K562 (cell line): ENCODE data around the gene MSRB2. TPM values are rescaled to one million over a fixed set of nuclear protein-coding genes. Genes with fewer than 3 reads are reported as not detected.

Source experiments
- ATAC-seq: fragments of 200-7000 bp; cut with Tn5 transposase; 3 replicates; pipeline ENCODE4 v1.9.1; 2020; ENCODE audit warnings: moderate library complexity
- BruUV-seq: library from RNA; stranded (reverse); fragments of 400-500 nt; replicated peaks from 2 replicates; lab custom pipeline; 2021; lab: Mats Ljungman, UMichigan
- CTCF ChIA-PET: fragments of 300-600 bp; formaldehyde crosslinking; extraction: SDS; loops from one replicate; lab custom pipeline; 2021; ENCODE audit warnings: low intra/inter-chr PET ratio; lab: Yijun Ruan, JAX
- POLR2A ChIA-PET: fragments of 300-600, 350-650 bp; sonication (Branson Sonifier 250); formaldehyde crosslinking; extraction: SDS; loops from one replicate; lab custom pipeline; 2021; ENCODE audit warnings: antibody characterized with exemption, inconsistent platforms; lab: Yijun Ruan, JAX
- DNase-seq, 4 experiments: peaks; one replicate each; pipeline versions ENCODE4 v3.0.0 to v3.0.0-alpha.2; 2011 to 2018; ENCODE audit warnings: low spot score in 3 of 4, mixed read lengths in 3 of 4; ENCODE audit errors: extremely low read depth in 1 of 4
- FAIRE-seq: peaks from 2 replicates; lab custom pipeline; 2011; peaks lifted over from hg19 to GRCh38; lab: Jason Lieb, UNC
- H2AFZ ChIP-seq: 2 replicates; pipeline ENCODE4 v1.6.0; 2011; ENCODE audit warnings: low read depth, low read length, control low read depth, inconsistent platforms
- H3K27ac ChIP-seq: fragments of 200-600 bp; 3 replicates; pipeline ENCODE4 v1.8.0; 2011; ENCODE audit warnings: low read depth, mild to moderate bottlenecking, control low read depth, inconsistent platforms, low read length, moderate library complexity, mixed read lengths; ENCODE audit errors: extremely low read depth
- H3K27me3 ChIP-seq, 2 experiments: fragments of 300-600 bp in 1 of 2; 2 replicates in 1 of 2; 3 replicates in 1 of 2; pipeline versions ENCODE4 v1.6.0 to v1.8.0; 2011; ENCODE audit warnings: inconsistent platforms in 2 of 2, low read length in 2 of 2, mild to moderate bottlenecking in 1 of 2, mixed read lengths in 1 of 2, moderate library complexity in 1 of 2; ENCODE audit not compliant: control insufficient read depth in 2 of 2, insufficient read depth in 2 of 2
- H3K36me3 ChIP-seq: fragments of 300-600 bp; 3 replicates; pipeline ENCODE4 v1.8.0; 2011; ENCODE audit warnings: mild to moderate bottlenecking, low read length, inconsistent platforms; ENCODE audit not compliant: control insufficient read depth, insufficient read depth
- H3K4me1 ChIP-seq, 2 experiments: fragments of 200-600 bp in 1 of 2; replicated peaks in 1 of 2; 2 replicates in 1 of 2; 3 replicates in 1 of 2; pipeline versions ENCODE4 v1.5.1 to v1.8.0; 2011; ENCODE audit warnings: inconsistent platforms in 2 of 2, low read length in 2 of 2, mild to moderate bottlenecking in 1 of 2, mixed read lengths in 1 of 2, moderate library complexity in 1 of 2; ENCODE audit not compliant: control insufficient read depth in 2 of 2, insufficient read depth in 2 of 2
- H3K4me2 ChIP-seq: 2 replicates; pipeline ENCODE4 v1.6.1; 2011; ENCODE audit warnings: low read length, control low read depth, inconsistent platforms, mixed read lengths; ENCODE audit not compliant: insufficient read depth
- H3K4me3 ChIP-seq: fragments of 200-600 bp; sonication (generic), shearing (Covaris generic); 2 replicates; pipeline ENCODE4 v1.5.1; 2016; ENCODE audit warnings: control low read depth, inconsistent platforms
- H3K79me2 ChIP-seq: fragments of 200-600 bp; 3 replicates; pipeline ENCODE4 v1.8.0; 2011; ENCODE audit warnings: low read length, inconsistent platforms; ENCODE audit not compliant: control insufficient read depth, insufficient read depth
- H3K9ac ChIP-seq, 2 experiments: 2 replicates each; pipeline versions ENCODE4 v1.6.0 to v1.6.1; 2011; ENCODE audit warnings: low read depth in 2 of 2, low read length in 2 of 2, control low read depth in 1 of 2, inconsistent platforms in 1 of 2, mild to moderate bottlenecking in 1 of 2, mixed read lengths in 1 of 2; ENCODE audit not compliant: insufficient read depth in 1 of 2
- H3K9me1 ChIP-seq: one replicate; pipeline ENCODE4 v1.6.0; 2011; ENCODE audit warnings: inconsistent platforms, mild to moderate bottlenecking, low read length, moderate library complexity; ENCODE audit not compliant: control insufficient read depth, insufficient read depth
- H3K9me3 ChIP-seq: replicated peaks from 2 replicates; pipeline ENCODE4 v1.5.1; 2011; ENCODE audit warnings: low read depth, low read length, inconsistent platforms; ENCODE audit not compliant: control insufficient read depth, insufficient read depth
- H4K20me1 ChIP-seq: replicated peaks from 2 replicates; pipeline ENCODE4 v1.6.1; 2011; ENCODE audit warnings: low read length, inconsistent platforms, mixed read lengths; ENCODE audit not compliant: control insufficient read depth, insufficient read depth
- MAFF ChIP-seq: IDR thresholded peaks from 2 replicates; pipeline ENCODE4 v1.6.1; 2012; ENCODE audit warnings: low read length, improper control_type of control experiment
- PCBP1 ChIP-seq: fragments of 200-400 bp; formaldehyde crosslinking; IDR thresholded peaks from 2 replicates; pipeline ENCODE4 v1.6.1; 2018; ENCODE audit warnings: mild to moderate bottlenecking, low read depth, low read length; ENCODE audit not compliant: poor library complexity, severe bottlenecking
- RAD21 ChIP-seq, 2 experiments: fragments of 250-450 bp in 1 of 2; fragments of 450-650 bp in 1 of 2; sonication (Bioruptor Pico) in 1 of 2; formaldehyde crosslinking in 1 of 2; IDR thresholded peaks in 1 of 2; conservative IDR thresholded peaks in 1 of 2; 2 replicates each; pipeline versions ENCODE4 v1.4.0 to v1.8.0; 2020 to 2022; ENCODE audit warnings: mild to moderate bottlenecking in 2 of 2, moderate library complexity in 1 of 2
- RCOR1 ChIP-seq, 2 experiments: IDR thresholded peaks; 2 replicates each; pipeline ENCODE4 v1.6.1; 2012; ENCODE audit warnings: low read depth in 2 of 2, low read length in 2 of 2, borderline replicate concordance in 1 of 2, improper control_type of control experiment in 1 of 2
- REST ChIP-seq, 2 experiments: fragments of 450-650 bp; formaldehyde crosslinking in 1 of 2; IDR thresholded peaks; 2 replicates each; pipeline versions ENCODE4 v1.4.0 to v1.6.1; 2014 to 2020; ENCODE audit warnings: mild to moderate bottlenecking in 2 of 2, borderline replicate concordance in 1 of 2, low read depth in 1 of 2
- SRSF7 ChIP-seq: fragments of 200-400 bp; formaldehyde crosslinking; optimal IDR thresholded peaks from 2 replicates; pipeline ENCODE3; 2017; ENCODE audit warnings: mild to moderate bottlenecking, low read depth, low read length
- WGBS: fragments of 100-300 bp; shearing (Covaris generic); methylation state at CpG from one replicate; pipeline ENCODE4 v1.1.6; 2016; ENCODE audit warnings: low coverage, mixed read lengths; ENCODE audit not compliant: insufficient coverage; ENCODE audit errors: missing lambda C conversion rate; 5-methylcytosine and 5-hydroxymethylcytosine counted together
- in situ Hi-C: fragments of 300-500 bp; cut with MboI; formaldehyde crosslinking; loops from 4 replicates; pipeline ENCODE4 v1.15.0; 2018; ENCODE audit warnings: inconsistent platforms, mixed read lengths
- intact Hi-C: fragments of 100-400 bp; cut with micrococcal nuclease; formaldehyde crosslinking; loops from 2 replicates; pipeline ENCODE4 v1.14.2; 2022
- polyA plus RNA-seq, 8 experiments: library from polyadenylated mRNA; depleted of rRNA in 4 of 8; stranded (reverse) in 5 of 8; unstranded in 3 of 8; fragments of >200 nt; fragmentation: Nextera tagmentation in 2 of 8; fragmentation: Illumina TruSeq in 1 of 8; extraction: Ambion mirVana in 2 of 8; extraction: Trizol in 1 of 8; gene quantifications; 2 replicates each; pipeline versions ENCODE4 v1.2.1 to v1.2.3, GENCODE V29; 2011 to 2014; ENCODE audit warnings: inconsistent platforms in 1 of 8, missing spikeins in 1 of 8
- total RNA-seq, 7 experiments: library from RNA; depleted of rRNA in 6 of 7; stranded (reverse); fragments of >200 nt in 6 of 7; fragmentation: Illumina TruSeq in 2 of 7; extraction: Trizol in 2 of 7; gene quantifications; 2 replicates each; pipeline versions ENCODE4 v1.2.1 to v1.2.3, GENCODE V29; 2011 to 2021; ENCODE audit warnings: low replicate concordance in 1 of 7
- TF ChIP-seq, protein P1 (sequence below), 3 experiments: IDR thresholded peaks in 2 of 3; conservative IDR thresholded peaks in 1 of 3; 2 replicates each; pipeline ENCODE4 v1.5.1; 2011 to 2012; ENCODE audit warnings: low read length in 3 of 3, mild to moderate bottlenecking in 3 of 3, control low read depth in 2 of 3, improper control_type of control experiment in 1 of 3, inconsistent platforms in 1 of 3, low read depth in 1 of 3, mixed read lengths in 1 of 3, moderate library complexity in 1 of 3; ENCODE audit not compliant: insufficient read depth in 2 of 3

Gene MSRB2
- total and polyA plus RNA-seq, 9 of the 15 experiments (the other 6 are each of a cell fraction or from before 2014, with no cell fraction given), result 1.5 to 22.3 (median 5.9) TPM

DNA sequence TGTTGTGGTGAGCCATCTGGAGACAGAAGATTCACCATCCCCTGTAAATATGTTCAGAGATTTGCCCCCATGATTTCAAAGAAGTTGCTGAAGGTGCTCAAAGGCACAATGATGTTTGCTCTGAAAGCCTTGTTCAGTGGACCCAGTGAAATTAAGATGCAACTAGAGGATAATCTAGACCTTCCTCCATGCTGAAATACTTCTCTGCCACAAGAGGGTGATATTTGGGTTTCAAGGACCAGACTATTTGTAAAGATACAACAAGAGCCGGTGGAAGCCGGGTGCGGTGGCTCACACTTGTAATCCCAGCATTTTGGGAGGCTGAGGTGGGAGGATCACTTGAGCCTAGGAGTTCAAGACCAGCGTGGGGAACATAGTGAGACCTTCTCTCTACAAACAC is 13.5 kb upstream of the MSRB2 start:
- no TSS peak for BruUV-seq
- peaks cover 0 to 4% of the 10 kb centered on the region in 2 experiments; a peak in 1 of 5 replicates for H3K27me3 ChIP-seq
- POLR2A ChIA-PET, result interaction anchor here (1.4 kb wide), 1 partner anchor 27 kb away, joined by 4 read pairs; no protein-coding TSS in a partner anchor
- H3K4me2 ChIP-seq, result no peak overlapping the region; the same call in 1 of the 2 replicates
- H3K9me3 ChIP-seq, result no peaks in the 10 kb centered on the region
- intact Hi-C loops, result loop anchor here (5.0 kb wide), 1 partner anchor 65 kb away; no protein-coding TSS in a partner anchor
- no peaks in the 10 kb centered on the region for H3K4me1 ChIP-seq
- no peaks in the 10 kb centered on the region for H3K79me2 ChIP-seq
- TF ChIP-seq RAD21 (CRISPR knock-in tag; conservative IDR thresholded peaks at IDR 0.05 in 1 of 2, IDR thresholded peaks at IDR 0.05 in 1 of 2), result peak in 1 of 2 experiments; percentile 57; a peak in 3 of 4 replicates
- no peak for TF ChIP-seq MAFF
- 0 out of 4 replicates have a peak, but pooled peaks of 1 of the 2 experiments have one; percentile 31 for TF ChIP-seq RCOR1 (IDR thresholded peaks at IDR 0.05; ENCODE audit: borderline replicate concordance in 1 of 2, low read depth in 2 of 2, low read length in 2 of 2)
- TF ChIP-seq SRSF7, result no peak
- TF ChIP-seq PCBP1, result no peak
- TF ChIP-seq REST (IDR thresholded peaks at IDR 0.05; ENCODE audit: borderline replicate concordance), result peak; percentile 42
- TF ChIP-seq REST (CRISPR knock-in tag; IDR thresholded peaks at IDR 0.05; ENCODE audit: low read depth), result no peak
- TF ChIP-seq, protein P1, sequence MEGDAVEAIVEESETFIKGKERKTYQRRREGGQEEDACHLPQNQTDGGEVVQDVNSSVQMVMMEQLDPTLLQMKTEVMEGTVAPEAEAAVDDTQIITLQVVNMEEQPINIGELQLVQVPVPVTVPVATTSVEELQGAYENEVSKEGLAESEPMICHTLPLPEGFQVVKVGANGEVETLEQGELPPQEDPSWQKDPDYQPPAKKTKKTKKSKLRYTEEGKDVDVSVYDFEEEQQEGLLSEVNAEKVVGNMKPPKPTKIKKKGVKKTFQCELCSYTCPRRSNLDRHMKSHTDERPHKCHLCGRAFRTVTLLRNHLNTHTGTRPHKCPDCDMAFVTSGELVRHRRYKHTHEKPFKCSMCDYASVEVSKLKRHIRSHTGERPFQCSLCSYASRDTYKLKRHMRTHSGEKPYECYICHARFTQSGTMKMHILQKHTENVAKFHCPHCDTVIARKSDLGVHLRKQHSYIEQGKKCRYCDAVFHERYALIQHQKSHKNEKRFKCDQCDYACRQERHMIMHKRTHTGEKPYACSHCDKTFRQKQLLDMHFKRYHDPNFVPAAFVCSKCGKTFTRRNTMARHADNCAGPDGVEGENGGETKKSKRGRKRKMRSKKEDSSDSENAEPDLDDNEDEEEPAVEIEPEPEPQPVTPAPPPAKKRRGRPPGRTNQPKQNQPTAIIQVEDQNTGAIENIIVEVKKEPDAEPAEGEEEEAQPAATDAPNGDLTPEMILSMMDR (IDR thresholded peaks at IDR 0.05 in 2 of 3, conservative IDR thresholded peaks at IDR 0.05 in 1 of 3; ENCODE audit: insufficient read depth in 2 of 3, low read depth in 1 of 3, low read length in 3 of 3), result peak; percentile 49 to 56 (median 55)
- TF ChIP-seq, all 486 proteins: peak for 4
- Histone ChIP-seq H2AFZ (peak overlapping the region; percentile 40), H3K9ac (no peak overlapping the region), H3K27ac (no peak overlapping the region), H3K36me3 (no peaks in the 10 kb centered on the region), H3K4me3 (no peak overlapping the region), H3K9me1 (no peaks in the 10 kb centered on the region), H4K20me1 (no peaks in the 10 kb centered on the region)
- FAIRE-seq (peak; percentile 72), DNase-seq (peak in 3 of 4 experiments; percentile 17 to 52 (median 43)), ATAC-seq (peak; percentile 93)
- WGBS, result 7% methylated on average over 4 of the region's 4 CpGs
- CTCF ChIA-PET, result interaction anchor here (0.6 kb wide), 1 partner anchor 1775 kb away, joined by 5 read pairs; no protein-coding TSS in a partner anchor
- in situ Hi-C loops, result no loop called here
